ENCODE measurements around the gene EPM2A. TPM values are rescaled to one million over a fixed set of nuclear protein-coding genes. Genes with fewer than 3 reads are reported as not detected.

EPM2A gene
- total and polyA plus RNA-seq, 2 experiments from 2014 or later, result 6.9 to 9.3 TPM

DNA sequence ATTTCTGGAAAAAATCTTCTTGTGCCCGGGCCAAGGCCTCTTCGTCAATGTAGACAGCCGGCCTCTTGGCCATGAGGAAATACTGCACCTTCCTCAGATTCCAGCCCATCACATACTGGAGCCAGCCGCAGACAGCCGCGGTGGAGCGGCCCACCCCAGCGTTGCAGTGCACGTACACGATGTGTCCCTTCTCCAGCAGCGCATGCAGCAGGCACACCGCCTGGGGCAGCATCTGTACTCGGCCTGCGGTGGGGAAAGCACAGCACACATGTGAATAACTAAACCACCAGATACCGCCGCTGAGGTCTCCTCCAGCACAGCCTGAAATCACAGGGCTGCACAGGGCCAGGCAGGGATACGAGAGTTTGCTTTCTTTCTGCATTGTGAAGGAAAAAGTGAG lies 107.9 kb downstream of the EPM2A start:
- Histone ChIP-seq H3K27ac (no peak overlapping the region), H3K9me3 (ENCODE audit: low read depth) (no peaks in the 10 kb centered on the region), H4K20me1 (ENCODE audit: insufficient read depth, poor library complexity, severe bottlenecking) (no peaks in the 10 kb centered on the region), H3K4me1 (ENCODE audit: insufficient read depth) (no peaks in the 10 kb centered on the region), H3K27me3 (no peaks in the 10 kb centered on the region), H3K4me2 (no peak overlapping the region), H3K4me3 (no peak overlapping the region), H3K9me2 (replicated peaks; ENCODE audit: insufficient read depth) (no peaks in the 10 kb centered on the region), H3K36me3 (replicated peaks; ENCODE audit: insufficient read depth, low read depth) (no peaks in the 10 kb centered on the region), H2AFZ (no peak overlapping the region), H3K79me2 (no peaks in the 10 kb centered on the region)
- no peak for TF ChIP-seq EZH2phosphoT487 (IDR thresholded peaks at IDR 0.05; ENCODE audit: low read depth, severe bottlenecking, unreplicated experiment)
- TF ChIP-seq EZH2 (IDR thresholded peaks at IDR 0.05; ENCODE audit: borderline replicate concordance), result no peak
- TF ChIP-seq, protein P1, sequence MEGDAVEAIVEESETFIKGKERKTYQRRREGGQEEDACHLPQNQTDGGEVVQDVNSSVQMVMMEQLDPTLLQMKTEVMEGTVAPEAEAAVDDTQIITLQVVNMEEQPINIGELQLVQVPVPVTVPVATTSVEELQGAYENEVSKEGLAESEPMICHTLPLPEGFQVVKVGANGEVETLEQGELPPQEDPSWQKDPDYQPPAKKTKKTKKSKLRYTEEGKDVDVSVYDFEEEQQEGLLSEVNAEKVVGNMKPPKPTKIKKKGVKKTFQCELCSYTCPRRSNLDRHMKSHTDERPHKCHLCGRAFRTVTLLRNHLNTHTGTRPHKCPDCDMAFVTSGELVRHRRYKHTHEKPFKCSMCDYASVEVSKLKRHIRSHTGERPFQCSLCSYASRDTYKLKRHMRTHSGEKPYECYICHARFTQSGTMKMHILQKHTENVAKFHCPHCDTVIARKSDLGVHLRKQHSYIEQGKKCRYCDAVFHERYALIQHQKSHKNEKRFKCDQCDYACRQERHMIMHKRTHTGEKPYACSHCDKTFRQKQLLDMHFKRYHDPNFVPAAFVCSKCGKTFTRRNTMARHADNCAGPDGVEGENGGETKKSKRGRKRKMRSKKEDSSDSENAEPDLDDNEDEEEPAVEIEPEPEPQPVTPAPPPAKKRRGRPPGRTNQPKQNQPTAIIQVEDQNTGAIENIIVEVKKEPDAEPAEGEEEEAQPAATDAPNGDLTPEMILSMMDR (IDR thresholded peaks at IDR 0.05; ENCODE audit: poor library complexity), result no peak
- DNase-seq (ENCODE audit: low spot score), result no peak
- 93% methylated on average over 17 of the region's 17 CpGs for WGBS (ENCODE audit: low lambda C conversion rate, missing lambda C conversion rate)

DNA sequence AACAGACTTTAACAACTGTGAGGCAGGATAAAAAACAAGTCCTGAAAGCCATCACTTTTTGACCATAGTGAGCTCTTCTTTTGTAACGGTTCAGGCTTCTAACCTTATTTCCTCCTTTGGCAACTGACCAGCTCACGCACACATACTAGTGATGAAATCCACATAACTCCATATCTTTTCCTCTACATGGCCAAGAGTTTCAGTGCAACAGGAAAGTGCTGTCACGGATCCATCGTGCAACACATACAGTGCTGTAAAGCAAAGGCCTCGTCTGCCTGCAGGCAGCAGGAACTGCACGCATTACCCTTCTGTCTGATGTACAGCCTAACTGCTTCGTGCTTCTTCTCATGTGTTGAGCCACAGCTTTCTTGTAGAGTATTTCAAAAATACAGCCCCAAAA lies 108.5 kb downstream of the EPM2A start:
- Histone ChIP-seq H3K79me2 (no peaks in the 10 kb centered on the region), H3K9me2 (replicated peaks; ENCODE audit: insufficient read depth) (no peaks in the 10 kb centered on the region), H3K27me3 (no peaks in the 10 kb centered on the region), H4K20me1 (ENCODE audit: insufficient read depth, poor library complexity, severe bottlenecking) (no peaks in the 10 kb centered on the region), H2AFZ (no peak overlapping the region), H3K36me3 (replicated peaks; ENCODE audit: insufficient read depth, low read depth) (no peaks in the 10 kb centered on the region), H3K27ac (no peak overlapping the region), H3K4me1 (ENCODE audit: insufficient read depth) (no peaks in the 10 kb centered on the region), H3K9me3 (ENCODE audit: low read depth) (no peaks in the 10 kb centered on the region), H3K4me2 (no peak overlapping the region), H3K4me3 (no peak overlapping the region)
- DNase-seq (ENCODE audit: low spot score), result peak; percentile 8
- TF ChIP-seq EZH2 (IDR thresholded peaks at IDR 0.05; ENCODE audit: borderline replicate concordance) (no peak), EZH2phosphoT487 (IDR thresholded peaks at IDR 0.05; ENCODE audit: low read depth, severe bottlenecking, unreplicated experiment) (no peak)
- TF ChIP-seq, protein P1 (IDR thresholded peaks at IDR 0.05; ENCODE audit: poor library complexity), result no peak
- 86% methylated on average over 7 of the region's 7 CpGs for WGBS (ENCODE audit: low lambda C conversion rate, missing lambda C conversion rate)

DNA sequence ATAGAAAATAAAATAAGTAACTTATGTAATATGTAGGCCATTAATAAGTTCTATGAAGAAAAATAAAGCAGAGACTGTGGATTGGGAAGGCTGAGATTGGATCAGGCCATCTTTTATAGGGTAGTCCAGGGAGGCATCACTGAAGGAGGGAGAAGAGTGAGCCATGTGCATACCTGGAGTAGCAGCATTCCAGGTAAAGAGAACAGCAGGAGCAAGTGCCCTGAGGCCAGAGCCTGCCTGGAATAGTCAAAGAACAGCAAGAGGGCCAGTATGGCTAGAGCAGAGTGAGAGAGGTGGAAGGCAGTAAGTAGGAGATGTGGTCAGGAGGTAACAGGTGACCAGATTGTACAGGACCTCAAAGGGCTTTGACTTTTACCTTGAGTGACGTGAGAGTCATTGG lies 112.1 kb downstream of the EPM2A start:
- Histone ChIP-seq H3K4me2 (no peak overlapping the region), H3K27me3 (no peaks in the 10 kb centered on the region), H3K36me3 (replicated peaks; ENCODE audit: insufficient read depth, low read depth) (no peaks in the 10 kb centered on the region), H3K79me2 (no peaks in the 10 kb centered on the region), H3K4me3 (no peak overlapping the region), H3K9me3 (ENCODE audit: low read depth) (no peaks in the 10 kb centered on the region), H2AFZ (no peak overlapping the region), H4K20me1 (ENCODE audit: insufficient read depth, poor library complexity, severe bottlenecking) (no peaks in the 10 kb centered on the region), H3K27ac (no peak overlapping the region), H3K9me2 (replicated peaks; ENCODE audit: insufficient read depth) (no peaks in the 10 kb centered on the region), H3K4me1 (ENCODE audit: insufficient read depth) (no peaks in the 10 kb centered on the region)
- no peak for TF ChIP-seq EZH2phosphoT487 (IDR thresholded peaks at IDR 0.05; ENCODE audit: low read depth, severe bottlenecking, unreplicated experiment)
- TF ChIP-seq, protein P1 (IDR thresholded peaks at IDR 0.05; ENCODE audit: poor library complexity), result no peak
- no peak for TF ChIP-seq EZH2 (IDR thresholded peaks at IDR 0.05; ENCODE audit: borderline replicate concordance)
- 82% methylated on average over 1 of the region's 1 CpG for WGBS (ENCODE audit: low lambda C conversion rate, missing lambda C conversion rate)
- no peak for DNase-seq (ENCODE audit: low spot score)

DNA sequence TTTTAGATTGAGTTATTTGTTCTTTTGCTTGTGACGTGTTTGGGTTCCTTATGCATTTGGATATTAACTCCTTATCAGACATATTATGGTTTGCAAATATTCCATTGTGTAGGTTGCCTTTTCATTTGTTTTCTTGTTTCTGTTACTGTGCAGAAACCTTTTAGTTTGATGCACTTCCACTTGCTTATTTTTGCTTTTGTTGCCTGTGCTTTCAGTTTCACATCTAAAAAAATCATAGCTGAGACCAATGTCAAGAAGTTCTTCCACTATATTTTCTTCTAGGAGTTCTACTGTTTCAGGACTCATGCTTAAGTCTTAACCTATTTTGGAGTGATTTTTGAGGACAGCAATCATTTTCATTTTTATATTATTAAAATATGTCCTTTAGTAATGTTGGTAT lies 113.5 kb downstream of the EPM2A start:
- H3K4me1 ChIP-seq (ENCODE audit: insufficient read depth), result no peaks in the 10 kb centered on the region
- H3K36me3 ChIP-seq (replicated peaks; ENCODE audit: insufficient read depth, low read depth), result no peaks in the 10 kb centered on the region
- TF ChIP-seq, protein P1 (IDR thresholded peaks at IDR 0.05; ENCODE audit: poor library complexity), result no peak
- TF ChIP-seq EZH2 (IDR thresholded peaks at IDR 0.05; ENCODE audit: borderline replicate concordance), result no peak
- no peak for TF ChIP-seq EZH2phosphoT487 (IDR thresholded peaks at IDR 0.05; ENCODE audit: low read depth, severe bottlenecking, unreplicated experiment)
- H2AFZ ChIP-seq, result no peak overlapping the region
- no peak overlapping the region for H3K27ac ChIP-seq
- DNase-seq (ENCODE audit: low spot score), result no peak
- whole genome bisulfite sequencing (ENCODE audit: low lambda C conversion rate, missing lambda C conversion rate), result 100% methylated on average over 1 of the region's 1 CpG
- H3K4me2 ChIP-seq, result no peak overlapping the region
- no peaks in the 10 kb centered on the region for H3K9me3 ChIP-seq (ENCODE audit: low read depth)
- H3K9me2 ChIP-seq (replicated peaks; ENCODE audit: insufficient read depth), result no peaks in the 10 kb centered on the region
- H3K79me2 ChIP-seq, result no peaks in the 10 kb centered on the region
- no peak overlapping the region for H3K4me3 ChIP-seq
- H4K20me1 ChIP-seq (ENCODE audit: insufficient read depth, poor library complexity, severe bottlenecking), result no peaks in the 10 kb centered on the region
- no peaks in the 10 kb centered on the region for H3K27me3 ChIP-seq
